22Rv1 (cell line): ENCODE measurements around the gene FGF5.

Source experiments
- ZFX ChIP-seq: fragments of 450-650 bp; IDR thresholded peaks from 2 replicates; pipeline ENCODE4 v1.6.1; 2017; ENCODE audit warnings: antibody characterized with exemption, borderline replicate concordance
- TF ChIP-seq, protein P1 (sequence below): fragments of 450-650 bp; IDR thresholded peaks from 2 replicates; pipeline ENCODE4 v1.5.1; 2017; ENCODE audit warnings: mild to moderate bottlenecking

GRCh38 chr4:80239480-80240150 lies 26.8 kb upstream of the FGF5 start:
- TF ChIP-seq, protein P1, sequence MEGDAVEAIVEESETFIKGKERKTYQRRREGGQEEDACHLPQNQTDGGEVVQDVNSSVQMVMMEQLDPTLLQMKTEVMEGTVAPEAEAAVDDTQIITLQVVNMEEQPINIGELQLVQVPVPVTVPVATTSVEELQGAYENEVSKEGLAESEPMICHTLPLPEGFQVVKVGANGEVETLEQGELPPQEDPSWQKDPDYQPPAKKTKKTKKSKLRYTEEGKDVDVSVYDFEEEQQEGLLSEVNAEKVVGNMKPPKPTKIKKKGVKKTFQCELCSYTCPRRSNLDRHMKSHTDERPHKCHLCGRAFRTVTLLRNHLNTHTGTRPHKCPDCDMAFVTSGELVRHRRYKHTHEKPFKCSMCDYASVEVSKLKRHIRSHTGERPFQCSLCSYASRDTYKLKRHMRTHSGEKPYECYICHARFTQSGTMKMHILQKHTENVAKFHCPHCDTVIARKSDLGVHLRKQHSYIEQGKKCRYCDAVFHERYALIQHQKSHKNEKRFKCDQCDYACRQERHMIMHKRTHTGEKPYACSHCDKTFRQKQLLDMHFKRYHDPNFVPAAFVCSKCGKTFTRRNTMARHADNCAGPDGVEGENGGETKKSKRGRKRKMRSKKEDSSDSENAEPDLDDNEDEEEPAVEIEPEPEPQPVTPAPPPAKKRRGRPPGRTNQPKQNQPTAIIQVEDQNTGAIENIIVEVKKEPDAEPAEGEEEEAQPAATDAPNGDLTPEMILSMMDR, result no peak
- TF ChIP-seq ZFX, result no peak
